GM06990 (cell line): ENCODE data around the gene SLC17A1.

ENCODE experiments used
- DNase-seq: peaks from one replicate; pipeline ENCODE4 v3.0.0-alpha.2; 2011; ENCODE audit not compliant: insufficient read length; ENCODE audit errors: extremely low read depth
- H3K27me3 ChIP-seq: replicated peaks from 2 replicates; pipeline ENCODE4 v1.6.0; 2011; ENCODE audit warnings: low read length; ENCODE audit not compliant: control insufficient read depth, insufficient read depth
- H3K36me3 ChIP-seq: 2 replicates; pipeline ENCODE4 v1.5.1; 2011; ENCODE audit warnings: low read length; ENCODE audit not compliant: control insufficient read depth, insufficient read depth
- H3K4me3 ChIP-seq: replicated peaks from 2 replicates; pipeline ENCODE4 v1.5.1; 2011; ENCODE audit warnings: low read depth, mild to moderate bottlenecking, control low read depth, low read length
- TF ChIP-seq, protein P1 (sequence below): IDR thresholded peaks from 2 replicates; pipeline ENCODE4 v1.5.1; 2011; ENCODE audit warnings: low read length, control low read depth, mild to moderate bottlenecking, inconsistent platforms; ENCODE audit not compliant: insufficient read depth, poor library complexity, severe bottlenecking

The SLC17A1 gene

GRCh38 chr6:25774120-25774715, 57.6 kb downstream of the SLC17A1 start:
- Histone ChIP-seq H3K27me3 (no peaks in the 10 kb centered on the region; the same call in 1 of the 2 replicates), H3K4me3 (no peak overlapping the region), H3K36me3 (no peaks in the 10 kb centered on the region)
- DNase-seq = no peak
- TF ChIP-seq, protein P1, sequence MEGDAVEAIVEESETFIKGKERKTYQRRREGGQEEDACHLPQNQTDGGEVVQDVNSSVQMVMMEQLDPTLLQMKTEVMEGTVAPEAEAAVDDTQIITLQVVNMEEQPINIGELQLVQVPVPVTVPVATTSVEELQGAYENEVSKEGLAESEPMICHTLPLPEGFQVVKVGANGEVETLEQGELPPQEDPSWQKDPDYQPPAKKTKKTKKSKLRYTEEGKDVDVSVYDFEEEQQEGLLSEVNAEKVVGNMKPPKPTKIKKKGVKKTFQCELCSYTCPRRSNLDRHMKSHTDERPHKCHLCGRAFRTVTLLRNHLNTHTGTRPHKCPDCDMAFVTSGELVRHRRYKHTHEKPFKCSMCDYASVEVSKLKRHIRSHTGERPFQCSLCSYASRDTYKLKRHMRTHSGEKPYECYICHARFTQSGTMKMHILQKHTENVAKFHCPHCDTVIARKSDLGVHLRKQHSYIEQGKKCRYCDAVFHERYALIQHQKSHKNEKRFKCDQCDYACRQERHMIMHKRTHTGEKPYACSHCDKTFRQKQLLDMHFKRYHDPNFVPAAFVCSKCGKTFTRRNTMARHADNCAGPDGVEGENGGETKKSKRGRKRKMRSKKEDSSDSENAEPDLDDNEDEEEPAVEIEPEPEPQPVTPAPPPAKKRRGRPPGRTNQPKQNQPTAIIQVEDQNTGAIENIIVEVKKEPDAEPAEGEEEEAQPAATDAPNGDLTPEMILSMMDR = no peak

GRCh38 chr6:25769983-25770382, 61.9 kb downstream of the SLC17A1 start:
- H3K27me3 ChIP-seq = no peaks in the 10 kb centered on the region
- DNase-seq = no peak
- H3K36me3 ChIP-seq = no peaks in the 10 kb centered on the region
- H3K4me3 ChIP-seq = no peak overlapping the region
- TF ChIP-seq, protein P1 = no peak

GRCh38 chr6:25768566-25768965, 63.3 kb downstream of the SLC17A1 start:
- TF ChIP-seq, protein P1 = no peak
- no peak for DNase-seq
- H3K27me3 ChIP-seq = no peaks in the 10 kb centered on the region

DNA sequence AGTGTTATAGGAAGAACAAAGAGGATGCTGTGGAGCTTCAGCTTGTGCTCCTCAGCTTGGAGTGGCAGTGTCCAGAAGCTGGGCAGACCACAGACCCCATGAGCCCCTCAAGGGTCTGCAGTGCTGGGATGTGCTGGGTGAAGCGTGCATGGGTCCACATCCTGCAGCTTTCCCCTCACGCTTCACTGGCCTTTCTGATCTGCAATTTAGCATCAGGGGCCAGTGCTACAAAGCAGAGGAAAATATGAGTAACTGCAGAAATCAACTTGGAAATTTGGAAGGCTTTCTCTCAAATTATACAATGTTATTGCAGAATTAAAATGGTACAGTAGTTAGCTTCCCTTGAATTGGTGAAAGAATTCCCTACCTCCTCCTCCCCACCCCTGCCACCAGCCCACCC, 67.2 kb downstream of the SLC17A1 start:
- no peak for DNase-seq
- TF ChIP-seq, protein P1 = no peak
- H3K36me3 ChIP-seq = no peaks in the 10 kb centered on the region
- H3K27me3 ChIP-seq = no peaks in the 10 kb centered on the region
- H3K4me3 ChIP-seq = no peak overlapping the region

More at GRCh38 chr6:25768566-25768965, 63.3 kb downstream of the SLC17A1 start:
- no peak overlapping the region for H3K4me3 ChIP-seq
- no peaks in the 10 kb centered on the region for H3K36me3 ChIP-seq

DNA sequence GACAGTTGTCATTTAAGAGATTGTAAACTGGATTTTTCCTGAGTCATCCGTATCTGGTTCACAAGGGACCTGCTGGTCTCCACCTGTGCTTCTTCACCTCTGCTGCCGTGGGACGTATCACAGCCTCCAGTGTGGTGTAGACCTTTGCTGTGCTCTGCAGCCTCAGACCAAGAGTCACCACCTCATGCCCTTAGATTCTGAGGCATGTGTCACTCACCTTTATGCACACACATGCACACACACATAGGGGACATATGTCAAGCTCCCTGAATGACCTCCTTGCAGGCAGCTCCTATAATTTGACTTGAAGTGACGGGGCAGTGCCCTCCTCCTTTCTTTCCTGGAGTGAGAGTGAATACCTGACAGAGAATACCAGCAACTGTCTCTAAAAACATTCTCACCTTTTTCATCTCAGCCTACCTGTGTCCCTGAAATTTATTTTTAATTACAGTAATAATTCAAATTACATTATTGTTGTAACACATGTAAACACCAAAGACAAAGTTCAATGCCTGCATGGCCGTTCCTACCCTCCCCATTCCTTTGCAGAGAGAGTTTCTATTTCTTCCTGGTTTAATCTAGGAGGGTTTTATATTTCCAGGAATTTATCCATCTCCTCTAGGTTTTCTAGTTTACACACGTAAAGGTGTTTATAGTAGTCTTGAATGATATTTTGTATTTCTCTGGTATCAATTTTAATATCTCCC, 73.8 kb downstream of the SLC17A1 start:
- no peaks in the 10 kb centered on the region; the same call in none of the 2 replicates for H3K27me3 ChIP-seq
- H3K4me3 ChIP-seq = no peak overlapping the region
- no peak for DNase-seq
- TF ChIP-seq, protein P1 = no peak
- H3K36me3 ChIP-seq = no peaks in the 10 kb centered on the region
